Inferior parietal cortex (tissue), 1 donor: ENCODE results near the gene OSBPL3.

Experiments
- DNase-seq: peaks from one replicate; pipeline ENCODE4 v3.0.0-alpha.2; 2016; ENCODE audit errors: extremely low spot score

OSBPL3 gene

DNA sequence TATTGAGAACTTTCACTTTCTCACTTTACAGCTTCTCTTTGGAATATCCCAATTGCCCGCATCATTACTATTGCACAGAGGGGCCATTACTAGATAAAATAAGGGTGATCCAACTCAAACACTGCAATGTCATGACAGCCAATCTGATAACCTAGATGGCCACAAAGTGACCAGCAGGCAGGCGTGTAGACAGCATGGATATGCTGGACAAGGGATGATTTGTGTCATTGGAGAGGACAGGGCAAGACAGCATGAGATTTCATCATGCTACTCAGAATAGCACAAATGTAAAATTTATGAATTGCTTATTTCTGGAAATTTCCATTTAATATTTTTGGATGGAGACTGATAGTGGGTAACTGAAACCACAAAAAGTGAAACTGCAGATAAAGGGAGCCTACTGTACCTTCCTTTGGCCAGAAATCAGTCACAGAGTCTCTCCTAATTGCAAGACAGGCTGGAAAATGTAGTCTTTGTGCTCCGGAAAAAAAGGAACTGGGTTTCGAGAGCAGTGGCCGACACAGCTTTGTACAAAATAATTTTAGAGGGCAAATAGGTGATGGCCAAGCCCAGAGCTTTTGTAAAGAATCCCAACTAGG, 216.6 kb downstream of the OSBPL3 start:
- no peak for DNase-seq

DNA sequence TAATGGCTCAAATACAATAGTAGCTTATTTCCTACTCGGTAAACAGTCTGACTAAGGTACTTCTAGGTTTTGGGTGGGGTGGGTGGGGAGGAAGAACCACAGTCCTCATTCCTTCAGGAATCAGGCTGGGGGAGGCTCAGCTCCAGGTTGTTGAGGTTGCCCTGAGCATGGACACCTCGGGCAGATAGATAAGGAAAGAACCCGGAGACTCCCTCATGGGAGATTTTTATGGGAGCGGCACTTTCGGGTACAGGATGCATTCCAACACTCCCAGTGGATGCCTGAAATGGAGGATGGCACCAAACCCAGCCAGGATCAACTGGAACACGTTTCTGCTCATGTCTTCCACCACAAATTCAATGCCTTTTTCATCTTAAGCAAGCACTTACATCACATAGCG, 217.2 kb downstream of the OSBPL3 start:
- no peak for DNase-seq

DNA sequence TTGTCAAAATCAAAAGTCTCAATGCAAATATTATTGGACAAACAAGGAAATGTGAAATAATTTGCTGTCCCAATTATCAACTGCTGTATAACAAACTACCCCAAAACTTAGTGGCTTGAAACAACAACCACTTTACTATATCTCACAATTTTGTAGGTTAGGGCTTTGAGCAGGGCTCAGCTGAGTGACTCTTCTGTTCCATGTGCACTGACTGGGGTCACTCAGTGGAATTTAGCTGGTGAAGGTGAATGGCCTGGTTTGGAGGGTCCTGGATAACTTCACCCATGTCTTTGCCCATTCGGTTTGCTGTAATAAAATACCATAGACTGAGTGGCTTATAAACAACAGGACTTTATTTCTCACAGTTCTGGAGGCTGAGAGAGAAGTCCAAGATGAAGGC, 219.0 kb downstream of the OSBPL3 start:
- no peak for DNase-seq

DNA sequence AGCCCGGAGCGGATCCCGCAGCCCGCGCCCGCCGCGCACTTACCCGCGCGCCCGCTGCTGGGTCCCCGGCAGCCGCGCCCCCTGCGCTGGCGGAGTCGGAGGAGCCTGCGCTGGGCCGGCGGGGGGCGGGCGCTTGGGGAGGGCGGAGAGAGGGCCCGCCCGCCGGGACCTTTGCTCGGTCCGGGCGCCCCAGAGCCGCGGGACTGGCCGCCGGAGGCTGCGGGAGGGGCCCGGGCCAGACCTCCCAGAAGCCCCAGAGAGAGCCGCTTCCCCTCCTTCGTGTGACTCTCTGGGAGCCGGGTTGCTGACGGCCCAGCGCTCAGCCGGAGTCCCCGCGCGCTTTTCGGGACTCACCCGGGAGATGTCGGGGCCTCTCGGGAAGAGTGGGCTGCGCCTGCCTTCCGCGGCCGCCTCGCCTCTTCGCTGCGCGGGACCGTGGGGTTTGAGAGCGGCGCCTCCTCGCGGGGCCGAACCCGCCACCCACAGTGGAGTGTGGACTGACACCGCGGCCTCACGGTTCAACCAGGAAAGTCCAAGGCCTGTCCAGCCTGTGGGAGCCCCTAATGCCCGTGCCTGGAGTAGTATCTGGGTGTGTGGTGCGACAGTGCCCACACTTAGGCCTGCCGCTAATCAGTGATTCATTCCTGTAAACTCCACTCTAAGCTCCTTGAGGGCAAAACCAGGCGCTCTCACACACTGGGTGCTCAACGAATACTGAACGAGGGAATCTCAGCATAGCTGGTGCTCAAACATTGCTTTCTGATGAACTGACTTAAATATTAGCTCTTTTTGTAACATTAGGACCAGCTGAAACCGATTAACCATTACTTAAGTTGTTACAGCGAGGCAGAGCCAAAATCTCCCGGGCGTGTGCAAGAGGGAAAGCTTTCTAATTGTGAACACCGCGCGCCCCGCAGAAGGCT, 222.4 kb downstream of the OSBPL3 start, which contains the start of gene GSDME:
GSDME (minus strand) TSS at position 112 of the 923 bp plus-strand sequence. CDS start 7,690 bp downstream, outside the sequence.
- DNase-seq: peak; percentile 38

DNA sequence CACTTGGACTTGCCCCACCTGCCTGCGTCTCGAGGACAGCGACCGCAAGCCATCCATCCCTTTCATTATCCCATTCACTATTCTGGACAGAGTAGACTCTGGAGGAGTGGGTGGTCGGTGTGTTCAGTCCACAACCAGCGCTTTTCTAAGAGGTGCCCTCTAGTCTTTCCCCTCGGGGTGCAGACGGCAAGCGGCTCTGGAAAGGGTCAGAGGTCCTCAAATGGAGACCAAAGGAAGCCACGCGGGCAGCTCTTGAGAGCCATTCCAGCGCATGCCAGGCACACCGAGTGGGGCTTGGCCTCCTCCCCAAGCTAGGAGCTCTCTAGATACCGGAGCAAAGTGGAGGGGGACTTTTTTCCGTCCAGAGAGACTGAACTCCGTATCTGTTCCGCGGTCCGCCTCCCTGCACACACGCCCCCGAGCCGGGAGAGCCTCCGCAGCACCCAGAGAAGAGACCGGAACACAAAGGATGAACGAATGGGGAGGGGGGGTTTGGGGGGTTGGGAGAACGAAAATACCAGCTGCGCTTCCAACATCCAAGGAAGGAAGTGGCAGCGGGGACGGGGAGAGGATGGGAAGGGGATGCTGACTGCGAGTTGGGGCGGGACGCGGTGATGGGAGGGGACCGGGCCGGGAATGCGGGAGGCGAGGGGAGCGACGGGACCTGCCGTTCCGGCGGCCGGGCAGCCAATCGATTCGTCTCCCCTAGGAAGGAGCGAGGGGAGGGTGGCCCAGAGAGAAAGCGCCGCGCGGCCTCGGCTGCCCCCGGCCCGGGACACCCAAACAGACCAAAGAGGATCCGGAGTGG, 223.2 kb downstream of the OSBPL3 start:
- peak; percentile 42 for DNase-seq

DNA sequence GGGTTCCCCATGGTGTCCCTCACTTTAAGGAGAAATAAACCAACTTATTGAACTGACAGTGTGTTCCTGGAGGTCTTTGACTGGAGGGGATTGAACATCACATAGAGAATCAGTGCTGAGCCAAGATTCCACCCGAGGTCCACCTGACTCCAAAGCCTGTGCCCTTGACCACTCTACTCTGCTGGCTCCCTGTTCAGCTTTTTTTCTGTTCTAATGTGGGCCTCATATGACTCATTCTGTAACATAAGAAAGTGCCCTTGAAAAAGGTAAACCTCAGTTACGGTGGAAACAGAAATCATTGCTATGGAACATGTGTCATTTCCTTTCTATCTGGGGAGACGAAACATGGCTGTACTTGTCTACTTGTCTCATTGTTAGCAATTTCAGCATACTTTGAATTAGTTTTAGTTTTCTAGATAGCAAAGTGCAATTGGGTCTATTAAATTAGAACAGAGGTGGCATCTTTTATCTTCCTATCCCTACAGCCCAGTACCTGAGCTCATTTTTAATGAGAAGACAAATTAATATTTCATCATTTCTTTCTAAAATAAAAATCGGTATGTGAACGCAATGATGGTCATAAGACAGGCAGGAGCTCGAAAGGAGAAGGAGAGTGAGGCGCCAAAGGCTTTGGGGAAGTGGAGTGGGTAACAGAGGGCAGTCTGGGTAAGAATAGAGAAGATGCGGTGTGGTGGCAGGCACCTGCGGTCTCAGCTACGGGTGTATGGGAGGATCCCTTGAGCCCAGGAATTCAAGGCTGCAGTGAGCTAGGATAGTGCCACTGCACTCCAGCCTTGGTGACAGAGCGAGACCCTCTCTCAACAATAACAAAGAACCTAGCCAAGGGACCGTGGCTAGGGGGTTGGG, 224.2 kb downstream of the OSBPL3 start:
- DNase-seq: peak; percentile 5

DNA sequence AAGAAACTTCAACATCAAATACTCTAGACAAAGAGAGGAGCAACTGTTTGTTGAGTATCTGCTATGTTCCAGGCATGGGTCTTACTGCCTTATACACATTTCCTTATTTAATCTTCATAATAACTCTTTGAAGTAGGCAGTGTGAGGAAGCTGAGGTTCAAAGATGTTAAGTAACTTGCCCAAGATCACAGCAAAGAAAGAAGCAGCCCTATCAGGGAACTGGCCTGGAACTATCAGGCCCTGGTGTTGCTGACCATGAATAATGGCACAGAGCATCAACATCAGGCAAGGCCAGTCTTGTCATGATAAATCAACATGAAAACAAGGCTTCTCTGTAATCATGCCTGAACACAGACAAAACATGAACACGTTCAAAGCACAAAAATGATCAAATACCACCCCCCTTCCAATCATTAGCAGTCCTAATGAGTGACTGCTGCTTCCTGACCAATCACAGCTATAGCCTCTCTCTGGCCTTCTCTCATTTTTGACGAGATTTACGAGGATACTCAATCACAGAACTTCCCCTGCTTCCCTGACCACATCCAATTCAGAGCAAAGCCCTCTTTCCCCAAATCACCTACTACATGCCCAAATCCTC, 225.0 kb downstream of the OSBPL3 start:
- DNase-seq: no peak

DNA sequence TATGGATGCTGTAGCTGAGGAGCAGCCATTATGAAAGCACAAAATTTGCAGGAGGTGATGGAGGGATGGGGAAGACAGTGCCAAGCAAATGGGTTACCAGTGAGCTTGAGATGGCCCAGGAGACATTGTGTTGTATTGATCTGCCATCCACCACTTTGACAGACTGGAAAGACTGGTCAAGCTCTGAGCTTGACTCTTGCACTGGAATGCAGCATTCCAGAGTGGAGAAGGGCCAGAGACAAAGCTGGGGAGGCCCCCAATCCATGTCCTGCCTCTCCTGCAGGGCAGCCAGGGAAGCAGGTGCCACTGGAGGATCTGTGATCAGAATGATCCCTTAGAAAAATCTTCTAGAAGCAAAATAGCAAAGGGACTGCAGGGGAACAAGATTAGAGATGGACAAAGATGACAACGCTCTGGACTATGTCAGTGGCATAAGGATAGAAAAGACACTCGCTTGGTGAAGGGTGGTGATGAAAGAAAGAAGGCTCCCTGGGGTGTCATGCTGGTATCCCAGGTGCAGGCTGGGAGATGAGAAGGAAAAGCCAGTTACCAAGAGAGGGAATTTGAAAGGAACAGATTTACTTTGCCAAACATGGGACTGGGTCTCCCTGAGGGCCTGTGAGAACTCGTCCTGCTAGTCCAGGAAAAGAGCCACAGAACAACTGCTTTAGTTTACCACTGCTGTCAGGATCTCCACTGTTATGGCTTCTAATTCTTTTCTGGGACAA, 227.7 kb downstream of the OSBPL3 start:
- no peak for DNase-seq

DNA sequence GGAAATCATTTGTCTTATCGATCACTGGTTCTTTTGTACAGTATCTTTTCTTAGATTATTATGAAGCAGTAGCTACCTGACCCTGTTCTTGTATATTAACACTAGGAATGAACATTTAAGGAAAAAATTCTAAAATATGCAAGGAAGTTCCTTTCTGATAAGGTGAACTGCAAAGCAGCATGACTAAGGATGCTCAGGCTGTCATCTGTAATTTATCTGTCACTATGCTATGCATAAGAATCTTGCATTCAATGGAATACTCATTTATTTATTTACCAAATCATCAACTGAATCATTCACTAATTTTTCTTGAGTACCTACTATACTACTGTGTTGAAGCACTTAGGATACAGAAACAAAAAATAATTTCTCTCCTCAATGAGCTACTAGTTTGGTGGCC, 228.5 kb downstream of the OSBPL3 start:
- no peak for DNase-seq

DNA sequence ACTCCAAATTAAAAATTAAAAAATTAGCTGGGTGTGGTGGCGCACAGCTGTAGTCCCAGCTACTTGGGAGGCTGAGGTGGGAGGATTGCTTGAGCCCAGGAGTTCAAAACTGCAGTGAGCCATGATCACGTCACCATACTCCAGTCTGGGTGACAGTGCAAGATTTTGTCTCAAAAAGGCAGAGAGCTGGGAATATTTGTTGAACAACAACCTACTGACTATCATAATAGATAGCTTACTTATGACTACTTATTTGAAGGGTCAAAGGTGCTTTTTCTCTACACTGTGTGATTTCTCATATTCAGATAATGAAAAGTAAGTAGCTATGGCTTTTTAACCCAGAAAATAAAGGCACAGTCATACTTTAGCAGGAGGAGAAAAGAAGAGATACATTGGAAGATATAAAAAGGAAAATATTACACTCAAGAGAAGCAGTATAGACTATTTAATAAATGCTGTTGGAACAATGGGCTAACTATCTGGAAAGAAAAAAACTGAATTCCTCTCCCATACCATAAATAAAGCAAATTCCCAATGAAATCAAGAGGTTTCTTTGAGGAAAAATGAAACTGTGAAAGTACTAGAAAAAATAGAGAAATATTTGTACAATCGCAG, 229.4 kb downstream of the OSBPL3 start:
- DNase-seq: no peak

DNA sequence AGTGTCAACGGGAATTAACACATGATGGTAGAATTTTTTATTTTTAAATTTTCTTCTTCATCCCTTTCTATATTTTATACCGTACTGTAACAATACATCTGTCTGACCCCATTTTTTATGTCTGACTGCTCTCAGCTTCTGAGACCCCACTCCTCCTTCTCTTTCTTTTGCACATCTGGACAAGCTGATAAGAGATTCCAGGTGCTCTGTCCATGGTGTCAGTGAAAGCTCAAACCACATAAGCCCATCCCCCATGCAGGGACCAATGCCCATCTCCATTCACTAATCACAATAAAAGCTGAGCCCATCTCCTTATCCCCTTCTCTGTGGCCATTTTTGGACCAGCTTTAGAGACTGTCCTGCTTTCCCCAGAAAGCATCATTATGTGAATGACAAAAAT, 231.5 kb downstream of the OSBPL3 start:
- DNase-seq: no peak
